T-cell (primary cell): Measurements from ENCODE around the gene SLC1A3. TPM values are rescaled to one million over a fixed set of nuclear protein-coding genes. Genes with fewer than 3 reads are reported as not detected.
A peak's percentile ranks its signal among the peaks of the same experiment; 100 is the strongest.

Source experiments
- ATAC-seq, 4 experiments: fragments of 200-7000 bp in 3 of 4; fragments of 150-1000 bp in 1 of 4; cut with Tn5 transposase; replicated peaks in 1 of 4; 1 replicate in 3 of 4; 2 replicates in 1 of 4; pipeline ENCODE4 v1.10.0; 2021; ENCODE audit warnings: moderate library complexity in 3 of 4, mild to moderate bottlenecking in 2 of 4, moderate number of reproducible peaks in 1 of 4
- CTCF ChIA-PET, 2 donors: fragments of 300-600 bp; sonication (Branson Sonifier 250); formaldehyde crosslinking; loops; one replicate each; lab custom pipeline; 2022; ENCODE audit warnings: antibody characterized with exemption in 2 of 2; lab: Charles Lee
- POLR2A ChIA-PET, 2 donors: fragments of 300-600 bp; sonication (Branson Sonifier 250); formaldehyde crosslinking; loops; one replicate each; lab custom pipeline; 2022; ENCODE audit warnings: antibody characterized with exemption in 2 of 2; lab: Charles Lee
- DNase-seq, 35 experiments: peaks; one replicate each; pipeline versions ENCODE4 v3.0.0 to v3.0.0-alpha.2; 2013 to 2023
- H3K27ac ChIP-seq: one replicate; pipeline ENCODE4 v1.5.1; 2013; ENCODE audit warnings: low read length
- H3K27me3 ChIP-seq, 2 experiments: replicated peaks in 1 of 2; 1 replicate in 1 of 2; 2 replicates in 1 of 2; pipeline versions ENCODE4 v1.6.1 to v1.7.0; 2013; ENCODE audit warnings: low read length in 1 of 2, mixed read lengths in 1 of 2; ENCODE audit not compliant: control insufficient read depth in 2 of 2, insufficient read depth in 2 of 2; ENCODE audit errors: extremely low read depth in 1 of 2
- H3K36me3 ChIP-seq, 2 donors: 1 replicate in 1 of 2; 2 replicates in 1 of 2; pipeline versions ENCODE4 v1.6.1 to v1.7.0; 2013; ENCODE audit warnings: low read length in 1 of 2; ENCODE audit not compliant: control insufficient read depth in 2 of 2, insufficient read depth in 1 of 2; ENCODE audit errors: extremely low read depth in 1 of 2
- H3K4me1 ChIP-seq, 2 experiments: 1 replicate in 1 of 2; 2 replicates in 1 of 2; pipeline versions ENCODE4 v1.6.1 to v1.7.0; 2013; ENCODE audit warnings: low read length in 2 of 2, mixed read lengths in 1 of 2; ENCODE audit not compliant: insufficient read depth in 2 of 2, control insufficient read depth in 1 of 2; ENCODE audit errors: extremely low read depth in 1 of 2
- H3K4me3 ChIP-seq, 2 donors: 1 replicate in 1 of 2; 2 replicates in 1 of 2; pipeline versions ENCODE4 v1.5.1 to v1.7.0; 2013; ENCODE audit warnings: mild to moderate bottlenecking in 2 of 2, low read length in 1 of 2, moderate library complexity in 1 of 2; ENCODE audit not compliant: control insufficient read depth in 1 of 2; ENCODE audit errors: extremely low read depth in 1 of 2
- H3K9me3 ChIP-seq: 2 replicates; pipeline ENCODE4 v1.7.0; 2013
- H3K27ac Mint-ChIP-seq, 2 donors: one replicate each; pipeline ENCODE4 v1.8.0; 2020 to 2021; ENCODE audit warnings: mild to moderate bottlenecking in 2 of 2, mixed read lengths in 2 of 2
- H3K27me3 Mint-ChIP-seq, 2 donors: one replicate each; pipeline ENCODE4 v1.8.0; 2021 to 2022; ENCODE audit warnings: mixed read lengths in 2 of 2
- H3K36me3 Mint-ChIP-seq: one replicate; pipeline ENCODE4 v1.8.0; 2021; ENCODE audit warnings: mixed read lengths
- H3K4me1 Mint-ChIP-seq, 3 donors: one replicate each; pipeline ENCODE4 v1.8.0; 2020 to 2022; ENCODE audit warnings: mixed read lengths in 3 of 3, mild to moderate bottlenecking in 1 of 3
- H3K4me3 Mint-ChIP-seq, 3 donors: one replicate each; pipeline ENCODE4 v1.8.0; 2020 to 2022; ENCODE audit warnings: mild to moderate bottlenecking in 3 of 3, mixed read lengths in 3 of 3, moderate library complexity in 3 of 3
- H3K9me3 Mint-ChIP-seq, 3 donors: one replicate each; pipeline ENCODE4 v1.8.0; 2020 to 2022; ENCODE audit warnings: mixed read lengths in 3 of 3
- WGBS: methylation state at CpG from one replicate; pipeline ENCODE4 v1.1.5; 2013; ENCODE audit warnings: missing lambda C conversion rate; ENCODE audit not compliant: insufficient coverage; 5-methylcytosine and 5-hydroxymethylcytosine counted together
- total RNA-seq, 35 experiments: library from RNA in 6 of 35; stranded (reverse) in 6 of 35; fragments of 120-200 nt in 1 of 35; gene quantifications; one replicate each; pipeline versions ENCODE4 v1.2.1 to v1.2.4 and lab custom pipeline; 2013 to 2026

The SLC1A3 gene
- total RNA-seq, 5 donors from 2014 or later (not counting 1 experiment from before 2014, with no cell fraction given): 0.12 to 0.25 (median 0.23) TPM; not detected in 2

GRCh38 chr5:36656556-36656955, 50.1 kb downstream of the SLC1A3 start:
- H3K27me3 Mint-ChIP-seq: peaks cover 13% of the 10 kb centered on the region in 2 donors
- ATAC-seq: no peak
- Histone ChIP-seq H3K4me3 (no peak overlapping the region), H3K27ac (no peak overlapping the region), H3K4me1 (no peaks in the 10 kb centered on the region), H3K27me3 (no peaks in the 10 kb centered on the region), H3K9me3 (no peaks in the 10 kb centered on the region), H3K36me3 (no peaks in the 10 kb centered on the region)
- WGBS: no CpG with 5 or more reads among the region's 1 CpG
- H3K27ac Mint-ChIP-seq: no peak overlapping the region
- DNase-seq: no peak
- no peaks in the 10 kb centered on the region for H3K4me1 Mint-ChIP-seq
- CTCF ChIA-PET: interaction anchor here in 1 of 2 donors (0.6 kb wide), 1 partner anchor 28 kb away, joined by 3 read pairs; no protein-coding TSS in a partner anchor
- H3K9me3 Mint-ChIP-seq: no peaks in the 10 kb centered on the region
- no peak overlapping the region for H3K4me3 Mint-ChIP-seq
- POLR2A ChIA-PET: no interaction called here
- H3K36me3 Mint-ChIP-seq: no peaks in the 10 kb centered on the region

GRCh38 chr5:36657563-36657995, 51.2 kb downstream of the SLC1A3 start:
- no peak overlapping the region for H3K4me3 Mint-ChIP-seq
- no peaks in the 10 kb centered on the region for H3K4me1 Mint-ChIP-seq
- ATAC-seq: no peak
- peak in 1 of 35 experiments; percentile 15 for DNase-seq
- POLR2A ChIA-PET: no interaction called here
- CTCF ChIA-PET: no interaction called here
- Histone ChIP-seq H3K9me3 (no peaks in the 10 kb centered on the region), H3K36me3 (no peaks in the 10 kb centered on the region), H3K4me3 (no peak overlapping the region), H3K4me1 (peaks cover 0 to 1% of the 10 kb centered on the region in 2 experiments), H3K27me3 (peaks cover 0 to 3% of the 10 kb centered on the region in 2 experiments), H3K27ac (no peak overlapping the region)
- H3K27ac Mint-ChIP-seq: no peak overlapping the region
- 73% methylated on average over 1 of the region's 5 CpGs for WGBS
- H3K27me3 Mint-ChIP-seq: peaks cover 10 to 13% of the 10 kb centered on the region in 2 donors
- no peaks in the 10 kb centered on the region for H3K36me3 Mint-ChIP-seq
- no peaks in the 10 kb centered on the region for H3K9me3 Mint-ChIP-seq

DNA sequence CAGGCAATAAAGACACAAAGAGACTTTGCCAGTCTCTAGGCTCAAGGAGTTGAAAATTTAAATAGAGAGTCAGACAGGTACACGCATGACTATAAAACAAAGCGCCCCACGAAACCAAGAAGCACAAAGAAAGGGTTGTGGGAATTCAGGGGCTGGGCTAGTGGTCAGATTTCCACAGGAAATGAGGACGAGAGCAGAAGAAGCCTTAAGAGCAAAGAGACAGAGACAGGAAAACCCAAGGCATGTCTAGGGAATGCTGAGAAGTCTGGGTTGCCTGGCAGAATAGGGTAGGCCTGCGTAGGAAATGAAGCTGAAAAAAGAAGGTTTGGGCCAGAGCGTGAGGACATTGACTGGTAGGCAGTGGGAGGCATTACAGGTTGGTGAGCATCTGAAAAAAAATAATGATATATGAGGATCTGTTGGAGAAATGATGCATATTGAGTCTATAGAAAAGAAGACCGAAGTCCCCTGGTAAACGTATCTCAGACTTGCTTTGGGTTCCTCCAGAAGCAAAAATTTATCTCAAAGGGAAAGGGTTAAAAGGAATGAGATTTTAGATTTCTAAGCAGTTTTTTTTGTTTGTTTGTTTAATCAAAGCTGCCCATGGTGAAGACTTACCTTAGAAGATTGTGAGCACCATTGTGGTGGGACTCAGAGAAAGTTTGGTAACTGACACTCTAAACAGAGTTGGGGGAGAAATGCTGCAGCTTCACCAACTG, 51.8 kb downstream of the SLC1A3 start:
- H3K36me3 Mint-ChIP-seq: no peaks in the 10 kb centered on the region
- POLR2A ChIA-PET: no interaction called here
- peaks cover 0 to 3% of the 10 kb centered on the region in 2 experiments for H3K27me3 ChIP-seq
- H3K4me3 ChIP-seq: no peak overlapping the region
- CTCF ChIA-PET: no interaction called here
- no peaks in the 10 kb centered on the region for H3K9me3 ChIP-seq
- H3K27me3 Mint-ChIP-seq: peaks cover 10% of the 10 kb centered on the region in 2 donors
- no peak overlapping the region for H3K4me3 Mint-ChIP-seq
- no peaks in the 10 kb centered on the region for H3K9me3 Mint-ChIP-seq
- ATAC-seq (no peak), DNase-seq (no peak)
- no peaks in the 10 kb centered on the region for H3K4me1 Mint-ChIP-seq
- H3K4me1 ChIP-seq: peaks cover 0 to 3% of the 10 kb centered on the region in 2 experiments
- H3K27ac ChIP-seq: no peak overlapping the region
- H3K36me3 ChIP-seq: no peaks in the 10 kb centered on the region
- WGBS: 77% methylated on average over 8 of the region's 8 CpGs
- no peak overlapping the region for H3K27ac Mint-ChIP-seq

- peaks cover 0 to 3% of the 10 kb centered on the region in 2 experiments for H3K4me1 ChIP-seq
- ChIA-PET POLR2A (no interaction called here), CTCF (interaction anchor here in 1 of 2 donors (0.5 kb wide), 1 partner anchor 1348 kb away, joined by 3 read pairs; no protein-coding TSS in a partner anchor)
- H3K36me3 Mint-ChIP-seq: no peaks in the 10 kb centered on the region
- no peak for ATAC-seq
- H3K4me3 Mint-ChIP-seq: no peak overlapping the region
- no peaks in the 10 kb centered on the region for H3K9me3 ChIP-seq
- no peaks in the 10 kb centered on the region for H3K4me1 Mint-ChIP-seq
- no peak overlapping the region for H3K27ac ChIP-seq
- peaks cover 6 to 9% of the 10 kb centered on the region in 2 donors for H3K27me3 Mint-ChIP-seq
- peaks cover 0 to 3% of the 10 kb centered on the region in 2 experiments for H3K27me3 ChIP-seq
- no peaks in the 10 kb centered on the region for H3K9me3 Mint-ChIP-seq
- no peak overlapping the region for H3K27ac Mint-ChIP-seq
- no peak overlapping the region for H3K4me3 ChIP-seq
- WGBS: no CpG with 5 or more reads among the region's 4 CpGs
- no peaks in the 10 kb centered on the region for H3K36me3 ChIP-seq
- no peak for DNase-seq
Measured at GRCh38 chr5:36659411-36659810, 53.0 kb downstream of the SLC1A3 start.

GRCh38 chr5:36660397-36661049, 54.1 kb downstream of the SLC1A3 start:
- H3K36me3 Mint-ChIP-seq: no peaks in the 10 kb centered on the region
- Histone ChIP-seq H3K27ac (no peak overlapping the region), H3K36me3 (no peaks in the 10 kb centered on the region), H3K4me3 (no peak overlapping the region), H3K27me3 (peaks cover 0 to 3% of the 10 kb centered on the region in 2 experiments), H3K9me3 (no peaks in the 10 kb centered on the region), H3K4me1 (peaks cover 0 to 3% of the 10 kb centered on the region in 2 experiments)
- ChIA-PET POLR2A (no interaction called here), CTCF (no interaction called here)
- WGBS: 60% methylated on average over 2 of the region's 5 CpGs
- H3K27ac Mint-ChIP-seq: no peak overlapping the region
- H3K9me3 Mint-ChIP-seq: no peaks in the 10 kb centered on the region
- DNase-seq (no peak), ATAC-seq (no peak)
- H3K4me1 Mint-ChIP-seq: no peaks in the 10 kb centered on the region
- H3K27me3 Mint-ChIP-seq: peaks cover 3 to 9% of the 10 kb centered on the region in 2 donors
- no peak overlapping the region for H3K4me3 Mint-ChIP-seq

DNA sequence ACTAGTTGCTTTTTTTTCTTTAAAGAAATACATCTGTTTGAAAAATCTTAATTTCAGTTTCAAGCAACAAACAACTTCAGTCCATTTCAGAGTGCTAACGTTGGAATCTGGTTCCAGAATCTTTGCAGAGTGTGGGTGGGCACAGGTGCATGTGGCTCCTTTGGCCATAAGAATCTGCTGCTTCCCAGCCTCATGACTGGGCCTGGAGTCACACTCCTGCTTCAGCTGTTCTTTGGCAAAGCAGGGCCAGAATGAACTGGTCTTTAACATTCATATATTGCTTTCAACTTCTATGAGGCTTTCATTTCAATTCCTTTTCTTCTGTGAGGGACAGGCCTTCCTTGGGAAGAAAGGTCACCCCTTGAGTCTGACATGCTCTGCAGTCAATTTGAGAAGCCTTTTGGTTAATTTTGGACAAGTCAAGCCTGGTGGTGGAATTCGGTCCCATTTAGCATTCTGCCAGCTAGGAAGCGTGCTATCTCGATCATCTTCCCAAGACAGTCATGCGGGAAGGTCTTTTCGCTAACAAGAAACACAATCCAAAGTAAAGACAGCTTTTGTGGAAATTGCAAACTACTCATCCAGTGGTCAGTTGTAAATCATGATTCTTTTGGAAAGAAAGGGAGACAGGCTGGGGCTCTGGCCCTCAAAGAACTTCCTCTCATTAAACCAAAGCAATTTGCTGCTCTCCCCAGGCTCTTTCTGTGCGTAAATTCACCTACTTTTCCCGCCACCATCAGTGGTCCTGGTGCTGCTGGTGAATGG, 55.2 kb downstream of the SLC1A3 start:
- ChIA-PET POLR2A (no interaction called here), CTCF (no interaction called here)
- no peak for DNase-seq
- ATAC-seq: no peak
- Mint-ChIP-seq H3K36me3 (no peaks in the 10 kb centered on the region), H3K27me3 (peaks cover 3 to 9% of the 10 kb centered on the region in 2 donors), H3K9me3 (no peaks in the 10 kb centered on the region), H3K4me3 (no peak overlapping the region), H3K27ac (no peak overlapping the region), H3K4me1 (no peaks in the 10 kb centered on the region)
- Histone ChIP-seq H3K9me3 (no peaks in the 10 kb centered on the region), H3K27me3 (peaks cover 0 to 3% of the 10 kb centered on the region in 2 experiments), H3K36me3 (no peaks in the 10 kb centered on the region), H3K4me1 (peaks cover 0 to 3% of the 10 kb centered on the region in 2 experiments), H3K4me3 (no peak overlapping the region), H3K27ac (no peak overlapping the region)
- 78% methylated on average over 2 of the region's 8 CpGs for WGBS
